ENCODE measurements around the gene NKTR. TPM values are rescaled to one million over a fixed set of nuclear protein-coding genes. Genes with fewer than 3 reads are reported as not detected.
A peak's percentile ranks its signal among the peaks of the same experiment; 100 is the strongest.

The NKTR gene
- total and polyA plus RNA-seq, 2 of the 13 experiments (the other 11 are each of a cell fraction or from before 2014, with no cell fraction given): 41.3 to 59.6 TPM

DNA sequence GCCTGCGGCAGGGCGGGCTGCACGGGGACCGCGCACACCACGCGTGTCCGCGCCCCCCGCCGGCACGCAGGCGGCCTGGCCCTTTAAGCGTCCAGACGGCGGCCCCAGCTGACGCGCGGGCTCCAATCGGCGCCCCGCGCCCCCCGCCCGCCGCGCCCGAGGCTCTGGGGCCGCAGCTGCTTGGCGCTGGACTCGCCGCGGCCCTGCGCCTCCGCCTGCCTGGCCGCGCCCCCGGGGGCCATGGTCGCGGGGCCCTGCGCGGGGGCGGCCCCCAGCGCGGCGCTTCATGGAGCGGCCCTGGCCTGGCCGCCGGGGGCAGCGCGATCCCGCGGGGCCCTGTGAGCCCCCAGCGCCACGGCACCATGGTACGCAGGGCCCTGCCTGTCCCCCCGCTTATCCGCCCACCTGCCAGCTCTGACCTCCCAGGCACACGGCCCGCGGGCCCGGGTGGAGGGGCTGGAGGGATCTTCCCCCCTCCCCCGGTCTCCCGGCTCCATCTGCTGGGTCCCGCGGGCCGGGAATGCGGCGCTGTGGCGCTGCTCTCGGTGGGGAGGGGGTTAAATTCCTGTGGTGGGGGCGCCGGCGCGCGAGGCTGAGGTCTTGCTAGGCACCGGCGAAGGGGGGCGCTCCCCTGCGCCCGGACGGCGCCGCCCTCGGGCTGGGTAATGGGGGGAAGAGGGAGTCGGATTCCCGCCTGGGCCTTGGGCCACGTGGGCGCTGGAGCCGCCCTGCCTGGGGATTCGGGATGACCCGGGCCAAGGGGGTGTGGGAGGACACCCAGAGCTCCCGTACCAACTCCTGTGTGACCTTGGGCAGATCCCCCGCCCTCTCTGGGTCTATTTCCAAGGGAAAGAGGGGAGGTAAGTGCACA, 54.1 kb downstream of the NKTR start (continued):
- TF ChIP-seq, protein P1, sequence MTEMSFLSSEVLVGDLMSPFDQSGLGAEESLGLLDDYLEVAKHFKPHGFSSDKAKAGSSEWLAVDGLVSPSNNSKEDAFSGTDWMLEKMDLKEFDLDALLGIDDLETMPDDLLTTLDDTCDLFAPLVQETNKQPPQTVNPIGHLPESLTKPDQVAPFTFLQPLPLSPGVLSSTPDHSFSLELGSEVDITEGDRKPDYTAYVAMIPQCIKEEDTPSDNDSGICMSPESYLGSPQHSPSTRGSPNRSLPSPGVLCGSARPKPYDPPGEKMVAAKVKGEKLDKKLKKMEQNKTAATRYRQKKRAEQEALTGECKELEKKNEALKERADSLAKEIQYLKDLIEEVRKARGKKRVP (CRISPR knock-in tag; IDR thresholded peaks at IDR 0.05): no peak
- no peak for TF ChIP-seq ZNF619 (CRISPR knock-in tag; IDR thresholded peaks at IDR 0.05)
- TF ChIP-seq NAIF1 (CRISPR knock-in tag; IDR thresholded peaks at IDR 0.05; ENCODE audit: borderline replicate concordance): no peak
- TF ChIP-seq, protein P2, sequence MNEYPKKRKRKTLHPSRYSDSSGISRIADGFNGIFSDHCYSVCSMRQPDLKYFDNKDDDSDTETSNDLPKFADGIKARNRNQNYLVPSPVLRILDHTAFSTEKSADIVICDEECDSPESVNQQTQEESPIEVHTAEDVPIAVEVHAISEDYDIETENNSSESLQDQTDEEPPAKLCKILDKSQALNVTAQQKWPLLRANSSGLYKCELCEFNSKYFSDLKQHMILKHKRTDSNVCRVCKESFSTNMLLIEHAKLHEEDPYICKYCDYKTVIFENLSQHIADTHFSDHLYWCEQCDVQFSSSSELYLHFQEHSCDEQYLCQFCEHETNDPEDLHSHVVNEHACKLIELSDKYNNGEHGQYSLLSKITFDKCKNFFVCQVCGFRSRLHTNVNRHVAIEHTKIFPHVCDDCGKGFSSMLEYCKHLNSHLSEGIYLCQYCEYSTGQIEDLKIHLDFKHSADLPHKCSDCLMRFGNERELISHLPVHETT (CRISPR knock-in tag; conservative IDR thresholded peaks at IDR 0.05): no peak
- TF ChIP-seq ZNF773 (CRISPR knock-in tag; IDR thresholded peaks at IDR 0.05; ENCODE audit: borderline replicate concordance): no peak
- no peak for TF ChIP-seq AKAP8 (CRISPR knock-in tag; IDR thresholded peaks at IDR 0.05)
- TF ChIP-seq, protein P3, sequence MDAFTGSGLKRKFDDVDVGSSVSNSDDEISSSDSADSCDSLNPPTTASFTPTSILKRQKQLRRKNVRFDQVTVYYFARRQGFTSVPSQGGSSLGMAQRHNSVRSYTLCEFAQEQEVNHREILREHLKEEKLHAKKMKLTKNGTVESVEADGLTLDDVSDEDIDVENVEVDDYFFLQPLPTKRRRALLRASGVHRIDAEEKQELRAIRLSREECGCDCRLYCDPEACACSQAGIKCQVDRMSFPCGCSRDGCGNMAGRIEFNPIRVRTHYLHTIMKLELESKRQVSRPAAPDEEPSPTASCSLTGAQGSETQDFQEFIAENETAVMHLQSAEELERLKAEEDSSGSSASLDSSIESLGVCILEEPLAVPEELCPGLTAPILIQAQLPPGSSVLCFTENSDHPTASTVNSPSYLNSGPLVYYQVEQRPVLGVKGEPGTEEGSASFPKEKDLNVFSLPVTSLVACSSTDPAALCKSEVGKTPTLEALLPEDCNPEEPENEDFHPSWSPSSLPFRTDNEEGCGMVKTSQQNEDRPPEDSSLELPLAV (CRISPR knock-in tag; conservative IDR thresholded peaks at IDR 0.05; ENCODE audit: low read depth): no peak
- no peak for TF ChIP-seq ZNF296 (CRISPR knock-in tag; conservative IDR thresholded peaks at IDR 0.05)
- peak; percentile 75 for TF ChIP-seq ZNF547 (CRISPR knock-in tag; IDR thresholded peaks at IDR 0.05)
- TF ChIP-seq, protein P4, sequence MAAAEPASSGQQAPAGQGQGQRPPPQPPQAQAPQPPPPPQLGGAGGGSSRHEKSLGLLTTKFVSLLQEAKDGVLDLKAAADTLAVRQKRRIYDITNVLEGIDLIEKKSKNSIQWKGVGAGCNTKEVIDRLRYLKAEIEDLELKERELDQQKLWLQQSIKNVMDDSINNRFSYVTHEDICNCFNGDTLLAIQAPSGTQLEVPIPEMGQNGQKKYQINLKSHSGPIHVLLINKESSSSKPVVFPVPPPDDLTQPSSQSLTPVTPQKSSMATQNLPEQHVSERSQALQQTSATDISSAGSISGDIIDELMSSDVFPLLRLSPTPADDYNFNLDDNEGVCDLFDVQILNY (CRISPR knock-in tag; conservative IDR thresholded peaks at IDR 0.05): peak; percentile 61
- no peak for TF ChIP-seq MAF1 (CRISPR knock-in tag; IDR thresholded peaks at IDR 0.05; ENCODE audit: borderline replicate concordance)
- no peak for TF ChIP-seq KLF11 (CRISPR knock-in tag; IDR thresholded peaks at IDR 0.05)
- no peak for TF ChIP-seq MED8 (CRISPR knock-in tag; IDR thresholded peaks at IDR 0.05; ENCODE audit: insufficient replicate concordance)
- TF ChIP-seq MATR3 (CRISPR knock-in tag; IDR thresholded peaks at IDR 0.05): no peak
- TF ChIP-seq, protein P5, sequence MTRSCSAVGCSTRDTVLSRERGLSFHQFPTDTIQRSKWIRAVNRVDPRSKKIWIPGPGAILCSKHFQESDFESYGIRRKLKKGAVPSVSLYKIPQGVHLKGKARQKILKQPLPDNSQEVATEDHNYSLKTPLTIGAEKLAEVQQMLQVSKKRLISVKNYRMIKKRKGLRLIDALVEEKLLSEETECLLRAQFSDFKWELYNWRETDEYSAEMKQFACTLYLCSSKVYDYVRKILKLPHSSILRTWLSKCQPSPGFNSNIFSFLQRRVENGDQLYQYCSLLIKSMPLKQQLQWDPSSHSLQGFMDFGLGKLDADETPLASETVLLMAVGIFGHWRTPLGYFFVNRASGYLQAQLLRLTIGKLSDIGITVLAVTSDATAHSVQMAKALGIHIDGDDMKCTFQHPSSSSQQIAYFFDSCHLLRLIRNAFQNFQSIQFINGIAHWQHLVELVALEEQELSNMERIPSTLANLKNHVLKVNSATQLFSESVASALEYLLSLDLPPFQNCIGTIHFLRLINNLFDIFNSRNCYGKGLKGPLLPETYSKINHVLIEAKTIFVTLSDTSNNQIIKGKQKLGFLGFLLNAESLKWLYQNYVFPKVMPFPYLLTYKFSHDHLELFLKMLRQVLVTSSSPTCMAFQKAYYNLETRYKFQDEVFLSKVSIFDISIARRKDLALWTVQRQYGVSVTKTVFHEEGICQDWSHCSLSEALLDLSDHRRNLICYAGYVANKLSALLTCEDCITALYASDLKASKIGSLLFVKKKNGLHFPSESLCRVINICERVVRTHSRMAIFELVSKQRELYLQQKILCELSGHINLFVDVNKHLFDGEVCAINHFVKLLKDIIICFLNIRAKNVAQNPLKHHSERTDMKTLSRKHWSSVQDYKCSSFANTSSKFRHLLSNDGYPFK (CRISPR knock-in tag; IDR thresholded peaks at IDR 0.05; ENCODE audit: borderline replicate concordance): no peak
- no peak for TF ChIP-seq TOPORS (CRISPR knock-in tag; IDR thresholded peaks at IDR 0.05)
- TF ChIP-seq ZNF530 (CRISPR knock-in tag; IDR thresholded peaks at IDR 0.05; ENCODE audit: low read depth): no peak
- no peak for TF ChIP-seq MIXL1 (CRISPR knock-in tag; IDR thresholded peaks at IDR 0.05)
- TF ChIP-seq TRIM24 (CRISPR knock-in tag; IDR thresholded peaks at IDR 0.05): no peak
- no peak for TF ChIP-seq THYN1 (CRISPR knock-in tag; IDR thresholded peaks at IDR 0.05; ENCODE audit: borderline replicate concordance, low read depth)
- TF ChIP-seq ZNF570 (CRISPR knock-in tag; IDR thresholded peaks at IDR 0.05; ENCODE audit: borderline replicate concordance): no peak
- TF ChIP-seq ZNF788 (CRISPR knock-in tag; IDR thresholded peaks at IDR 0.05; ENCODE audit: borderline replicate concordance): no peak
- TF ChIP-seq KDM1A (CRISPR knock-in tag; IDR thresholded peaks at IDR 0.05): peak; percentile 43; the same call in 1 of the 2 replicates
